Measurements from ENCODE around the gene TANK. TPM values are rescaled to one million over a fixed set of nuclear protein-coding genes. Genes with fewer than 3 reads are reported as not detected.
A peak's percentile ranks its signal among the peaks of the same experiment; 100 is the strongest.

TANK gene
- total and polyA plus RNA-seq, 2 of the 13 experiments (the other 11 are each of a cell fraction or from before 2014, with no cell fraction given): 66.9 to 96.1 TPM

DNA sequence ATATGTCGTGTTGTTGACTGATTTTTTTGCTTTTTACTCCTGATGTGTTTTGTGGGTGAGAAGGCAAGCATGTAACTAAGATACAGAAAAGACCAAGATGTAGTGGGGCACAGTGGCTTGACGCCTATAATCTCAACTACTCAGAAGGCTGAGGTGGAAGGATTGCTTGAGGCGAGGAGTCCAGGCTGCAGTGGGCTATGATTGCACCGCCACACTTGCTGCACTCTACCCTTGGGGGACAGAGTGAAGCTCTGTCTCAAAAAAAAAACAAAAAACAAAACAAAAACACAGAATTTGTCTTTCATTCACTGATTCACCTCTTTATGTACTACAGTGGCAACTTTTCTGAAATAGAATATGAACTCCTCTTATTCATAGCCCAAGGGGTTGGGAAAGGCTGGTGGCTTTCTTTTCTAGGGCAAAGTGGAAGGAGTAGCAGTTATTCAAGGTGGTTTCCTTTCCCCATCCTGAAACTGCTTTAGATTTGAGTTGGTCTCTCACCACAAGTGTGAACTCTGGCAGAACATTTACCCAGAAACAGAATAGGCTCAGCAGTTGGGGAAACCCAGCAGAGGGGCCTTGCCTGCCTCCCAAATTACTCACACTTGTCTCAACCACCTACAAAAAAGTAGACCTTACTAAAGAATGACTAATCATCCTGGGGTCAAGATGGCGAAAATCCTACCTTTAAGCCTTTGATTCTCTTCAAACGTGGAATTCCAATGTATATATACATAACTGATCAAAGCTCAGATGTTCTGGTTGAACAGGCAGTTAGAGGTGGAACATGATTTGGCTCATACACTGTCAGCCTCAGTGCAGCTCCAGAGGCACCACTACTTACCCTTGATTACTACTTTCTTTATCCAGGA, 6.5 kb downstream of the TANK start (continued):
- TF ChIP-seq, protein P1, sequence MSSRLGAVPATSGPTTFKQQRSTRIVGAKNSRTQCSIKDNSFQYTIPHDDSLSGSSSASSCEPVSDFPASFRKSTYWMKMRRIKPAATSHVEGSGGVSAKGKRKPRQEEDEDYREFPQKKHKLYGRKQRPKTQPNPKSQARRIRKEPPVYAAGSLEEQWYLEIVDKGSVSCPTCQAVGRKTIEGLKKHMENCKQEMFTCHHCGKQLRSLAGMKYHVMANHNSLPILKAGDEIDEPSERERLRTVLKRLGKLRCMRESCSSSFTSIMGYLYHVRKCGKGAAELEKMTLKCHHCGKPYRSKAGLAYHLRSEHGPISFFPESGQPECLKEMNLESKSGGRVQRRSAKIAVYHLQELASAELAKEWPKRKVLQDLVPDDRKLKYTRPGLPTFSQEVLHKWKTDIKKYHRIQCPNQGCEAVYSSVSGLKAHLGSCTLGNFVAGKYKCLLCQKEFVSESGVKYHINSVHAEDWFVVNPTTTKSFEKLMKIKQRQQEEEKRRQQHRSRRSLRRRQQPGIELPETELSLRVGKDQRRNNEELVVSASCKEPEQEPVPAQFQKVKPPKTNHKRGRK (CRISPR knock-in tag; IDR thresholded peaks at IDR 0.05): no peak
- no peak for TF ChIP-seq AGO1 (IDR thresholded peaks at IDR 0.05; ENCODE audit: low read depth, low read length, poor library complexity, severe bottlenecking)
- TF ChIP-seq, protein P2, sequence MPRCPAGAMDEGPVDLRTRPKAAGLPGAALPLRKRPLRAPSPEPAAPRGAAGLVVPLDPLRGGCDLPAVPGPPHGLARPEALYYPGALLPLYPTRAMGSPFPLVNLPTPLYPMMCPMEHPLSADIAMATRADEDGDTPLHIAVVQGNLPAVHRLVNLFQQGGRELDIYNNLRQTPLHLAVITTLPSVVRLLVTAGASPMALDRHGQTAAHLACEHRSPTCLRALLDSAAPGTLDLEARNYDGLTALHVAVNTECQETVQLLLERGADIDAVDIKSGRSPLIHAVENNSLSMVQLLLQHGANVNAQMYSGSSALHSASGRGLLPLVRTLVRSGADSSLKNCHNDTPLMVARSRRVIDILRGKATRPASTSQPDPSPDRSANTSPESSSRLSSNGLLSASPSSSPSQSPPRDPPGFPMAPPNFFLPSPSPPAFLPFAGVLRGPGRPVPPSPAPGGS (CRISPR knock-in tag; IDR thresholded peaks at IDR 0.05): no peak
- 0 out of 2 replicates have a peak, but pooled peaks have one; percentile 46 for TF ChIP-seq HOXD1 (CRISPR knock-in tag; IDR thresholded peaks at IDR 0.05)
- TF ChIP-seq SCMH1 (CRISPR knock-in tag; IDR thresholded peaks at IDR 0.05; ENCODE audit: borderline replicate concordance): no peak
- no peak for TF ChIP-seq ETV5 (CRISPR knock-in tag; IDR thresholded peaks at IDR 0.05; ENCODE audit: borderline replicate concordance)
- TF ChIP-seq, protein P3, sequence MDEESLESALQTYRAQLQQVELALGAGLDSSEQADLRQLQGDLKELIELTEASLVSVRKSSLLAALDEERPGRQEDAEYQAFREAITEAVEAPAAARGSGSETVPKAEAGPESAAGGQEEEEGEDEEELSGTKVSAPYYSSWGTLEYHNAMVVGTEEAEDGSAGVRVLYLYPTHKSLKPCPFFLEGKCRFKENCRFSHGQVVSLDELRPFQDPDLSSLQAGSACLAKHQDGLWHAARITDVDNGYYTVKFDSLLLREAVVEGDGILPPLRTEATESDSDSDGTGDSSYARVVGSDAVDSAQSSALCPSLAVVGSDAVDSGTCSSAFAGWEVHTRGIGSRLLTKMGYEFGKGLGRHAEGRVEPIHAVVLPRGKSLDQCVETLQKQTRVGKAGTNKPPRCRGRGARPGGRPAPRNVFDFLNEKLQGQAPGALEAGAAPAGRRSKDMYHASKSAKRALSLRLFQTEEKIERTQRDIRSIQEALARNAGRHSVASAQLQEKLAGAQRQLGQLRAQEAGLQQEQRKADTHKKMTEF (CRISPR knock-in tag; IDR thresholded peaks at IDR 0.05): no peak; the same call in 1 of the 2 replicates
- no peak for TF ChIP-seq ZNF333 (CRISPR knock-in tag; IDR thresholded peaks at IDR 0.05; ENCODE audit: borderline replicate concordance)
- no peak for TF ChIP-seq ZNF441 (CRISPR knock-in tag; IDR thresholded peaks at IDR 0.05; ENCODE audit: borderline replicate concordance)

Measured in HepG2 (cell line).